Vagina (tissue), 2 donors: ENCODE data around the gene SLC2A9.

ENCODE experiments used
- CTCF ChIP-seq, 3 experiments: fragments of 450-650 bp in 2 of 3; fragments of 200-600 bp in 1 of 3; sonication (generic) in 1 of 3; IDR thresholded peaks; one replicate each; pipeline ENCODE4 v1.5.1; 2017 to 2019; ENCODE audit warnings: antibody characterized with exemption in 3 of 3, mild to moderate bottlenecking in 2 of 3, moderate library complexity in 2 of 3
- POLR2A ChIP-seq, 2 donors: fragments of 450-650 bp; IDR thresholded peaks; one replicate each; pipeline ENCODE4 v1.6.1; 2017; ENCODE audit warnings: antibody characterized with exemption in 2 of 2, mild to moderate bottlenecking in 2 of 2, moderate library complexity in 2 of 2

GRCh38 chr4:9889306-9889705, 132.0 kb downstream of the SLC2A9 start:
- no peak for TF ChIP-seq CTCF (IDR thresholded peaks at IDR 0.05)
- no peak for TF ChIP-seq POLR2A (IDR thresholded peaks at IDR 0.05)
